H1 (cell line): ENCODE measurements around the gene CCNC. TPM values are rescaled to one million over a fixed set of nuclear protein-coding genes. Genes with fewer than 3 reads are reported as not detected.

ENCODE experiments used
- CTCF ChIA-PET: fragments of 300-600 bp; sonication (Branson Sonifier 250); formaldehyde crosslinking; loops from one replicate; lab custom pipeline; 2021; ENCODE audit not compliant: partially characterized antibody; lab: Charles Lee
- POLR2A ChIA-PET: fragments of 300-600 bp; sonication (Branson Sonifier 250); formaldehyde crosslinking; loops from one replicate; lab custom pipeline; 2021; ENCODE audit warnings: inconsistent platforms; ENCODE audit not compliant: partially characterized antibody; lab: Charles Lee
- DNase-seq, 2 experiments: peaks; one replicate each; pipeline versions ENCODE4 v3.0.0 to v3.0.0-alpha.2; 2010 to 2022; ENCODE audit warnings: low spot score in 2 of 2, low read depth in 1 of 2, mixed read lengths in 1 of 2
- FAIRE-seq: peaks from 2 replicates; lab custom pipeline; 2011; peaks lifted over from hg19 to GRCh38; lab: Jason Lieb, UNC
- H2AFZ ChIP-seq: 2 replicates; pipeline ENCODE4 v1.8.1; 2012; ENCODE audit warnings: low read length, inconsistent platforms
- H2AK5ac ChIP-seq: 2 replicates; pipeline ENCODE4 v1.6.1; 2013; ENCODE audit warnings: low read depth, low read length
- H2BK120ac ChIP-seq: replicated peaks from 2 replicates; pipeline ENCODE3; 2013; ENCODE audit warnings: low read depth, low read length, inconsistent platforms
- H2BK12ac ChIP-seq: 2 replicates; pipeline ENCODE4 v1.6.1; 2013; ENCODE audit warnings: low read depth, low read length
- H2BK15ac ChIP-seq: 2 replicates; pipeline ENCODE4 v1.6.1; 2013; ENCODE audit warnings: low read length
- H2BK20ac ChIP-seq: 2 replicates; pipeline ENCODE4 v1.6.1; 2013; ENCODE audit warnings: low read length
- H2BK5ac ChIP-seq: 2 replicates; pipeline ENCODE4 v1.6.1; 2013; ENCODE audit warnings: low read depth, low read length
- H3K14ac ChIP-seq: 2 replicates; pipeline ENCODE4 v1.6.1; 2013; ENCODE audit warnings: inconsistent platforms; ENCODE audit not compliant: insufficient read length
- H3K18ac ChIP-seq: 2 replicates; pipeline ENCODE4 v1.6.1; 2013; ENCODE audit warnings: low read length; ENCODE audit errors: extremely low read depth
- H3K23ac ChIP-seq: 2 replicates; pipeline ENCODE4 v1.6.1; 2013; ENCODE audit warnings: inconsistent platforms; ENCODE audit not compliant: insufficient read length
- H3K23me2 ChIP-seq: 2 replicates; pipeline ENCODE4 v1.6.1; 2013; ENCODE audit warnings: low read depth, low read length
- H3K27ac ChIP-seq: 2 replicates; pipeline ENCODE4 v1.6.1; 2011; ENCODE audit warnings: low read depth, low read length, inconsistent platforms
- H3K27me3 ChIP-seq, 4 experiments: replicated peaks in 1 of 4; 1 replicate in 1 of 4; 2 replicates in 3 of 4; pipeline versions ENCODE4 v1.6.1 to v1.8.1; 2011 to 2013; ENCODE audit warnings: low read length in 3 of 4, mild to moderate bottlenecking in 3 of 4, inconsistent platforms in 2 of 4, mixed read lengths in 2 of 4, moderate library complexity in 1 of 4; ENCODE audit not compliant: control insufficient read depth in 3 of 4, insufficient read depth in 3 of 4; ENCODE audit errors: extremely low read depth in 1 of 4
- H3K36me3 ChIP-seq, 4 experiments: 2 replicates each; pipeline versions ENCODE4 v1.6.1 to v1.8.1; 2011 to 2013; ENCODE audit warnings: mild to moderate bottlenecking in 4 of 4, low read length in 3 of 4, moderate library complexity in 2 of 4, control low read depth in 1 of 4, inconsistent platforms in 1 of 4; ENCODE audit not compliant: insufficient read depth in 4 of 4, control insufficient read depth in 2 of 4
- H3K4ac ChIP-seq: replicated peaks from 2 replicates; pipeline ENCODE3; 2013; ENCODE audit warnings: low read length, low read depth, mixed read lengths, inconsistent platforms; ENCODE audit not compliant: insufficient read length
- H3K4me1 ChIP-seq, 4 experiments: replicated peaks in 1 of 4; 1 replicate in 1 of 4; 2 replicates in 3 of 4; pipeline versions ENCODE4 v1.6.1 to v1.8.1; 2011 to 2013; ENCODE audit warnings: low read length in 3 of 4, inconsistent platforms in 2 of 4, mixed read lengths in 1 of 4; ENCODE audit not compliant: insufficient read depth in 4 of 4, control insufficient read depth in 3 of 4
- H3K4me2 ChIP-seq, 2 experiments: 2 replicates each; pipeline versions ENCODE4 v1.6.1 to v1.8.1; 2011 to 2013; ENCODE audit warnings: low read depth in 2 of 2, low read length in 2 of 2, control low read depth in 1 of 2, inconsistent platforms in 1 of 2, mild to moderate bottlenecking in 1 of 2; ENCODE audit not compliant: insufficient read depth in 1 of 2
- H3K4me3 ChIP-seq, 4 experiments: fragments of 200-600, 300-600 bp in 1 of 4; sonication (generic), shearing (Covaris generic), sonication (Bioruptor Twin) in 1 of 4; 2 replicates each; pipeline versions ENCODE4 v1.5.1 to v1.8.1; 2011 to 2016; ENCODE audit warnings: low read length in 4 of 4, low read depth in 3 of 4, control low read depth in 2 of 4, inconsistent platforms in 2 of 4, mild to moderate bottlenecking in 2 of 4, mixed read lengths in 1 of 4, moderate library complexity in 1 of 4; ENCODE audit not compliant: insufficient read depth in 2 of 4; ENCODE audit errors: extremely low read depth in 1 of 4
- H3K56ac ChIP-seq: replicated peaks from 2 replicates; pipeline ENCODE3; 2013; ENCODE audit warnings: low read depth, mild to moderate bottlenecking, mixed read lengths, low read length, inconsistent platforms; ENCODE audit not compliant: insufficient read length
- H3K79me1 ChIP-seq: 2 replicates; pipeline ENCODE4 v1.6.1; 2013; ENCODE audit warnings: low read depth, low read length, control low read depth
- H3K79me2 ChIP-seq, 2 experiments: 2 replicates each; pipeline versions ENCODE4 v1.6.1 to v1.8.1; 2012 to 2013; ENCODE audit warnings: low read length in 2 of 2, mild to moderate bottlenecking in 2 of 2, inconsistent platforms in 1 of 2; ENCODE audit not compliant: insufficient read depth in 2 of 2, control insufficient read depth in 1 of 2
- H3K9ac ChIP-seq, 4 experiments: replicated peaks in 1 of 4; 1 replicate in 1 of 4; 2 replicates in 3 of 4; pipeline versions ENCODE4 v1.6.1 to v1.8.1; 2011 to 2013; ENCODE audit warnings: low read depth in 3 of 4, low read length in 3 of 4, control low read depth in 2 of 4, mild to moderate bottlenecking in 2 of 4, moderate library complexity in 2 of 4, inconsistent platforms in 1 of 4; ENCODE audit errors: extremely low read depth in 1 of 4
- H3K9me3 ChIP-seq, 2 experiments: 2 replicates each; pipeline versions ENCODE4 v1.6.1 to v1.8.1; 2012 to 2013; ENCODE audit warnings: mild to moderate bottlenecking in 2 of 2, moderate library complexity in 2 of 2, control low read depth in 1 of 2, inconsistent platforms in 1 of 2, low read depth in 1 of 2, low read length in 1 of 2, mixed read lengths in 1 of 2; ENCODE audit not compliant: insufficient read depth in 2 of 2
- H4K20me1 ChIP-seq, 2 experiments: replicated peaks in 1 of 2; 2 replicates each; pipeline versions ENCODE3 to v1.8.1; 2011 to 2013; ENCODE audit warnings: inconsistent platforms in 2 of 2, low read length in 2 of 2, mild to moderate bottlenecking in 1 of 2; ENCODE audit not compliant: insufficient read depth in 2 of 2, control insufficient read depth in 1 of 2
- H4K5ac ChIP-seq: 2 replicates; pipeline ENCODE4 v1.6.1; 2013; ENCODE audit warnings: low read length, low read depth, mixed read lengths, inconsistent platforms; ENCODE audit not compliant: insufficient read length
- H4K8ac ChIP-seq: 2 replicates; pipeline ENCODE4 v1.8.0; 2013; ENCODE audit warnings: mild to moderate bottlenecking, moderate library complexity, low read length, inconsistent platforms; ENCODE audit not compliant: insufficient read depth; ENCODE audit errors: extremely low read depth
- H4K91ac ChIP-seq: replicated peaks from 2 replicates; pipeline ENCODE3; 2013; ENCODE audit warnings: low read length, mixed read lengths, inconsistent platforms; ENCODE audit not compliant: insufficient read length
- RNF2 ChIP-seq: fragments of 200-900, 300-1000 bp; sonication (generic); IDR thresholded peaks from 2 replicates; pipeline ENCODE4 v1.7.1; 2016; ENCODE audit warnings: borderline replicate concordance, low read depth, mild to moderate bottlenecking, antibody characterized with exemption, low read length; ENCODE audit not compliant: poor library complexity, severe bottlenecking; ENCODE audit errors: missing control alignments
- WGBS, 2 experiments: shearing (Covaris generic) in 1 of 2; methylation state at CpG; one replicate each; pipeline versions ENCODE4 v1.1.6 to v1.1.7; 2013 to 2015; ENCODE audit warnings: low lambda C conversion rate in 2 of 2, mixed read lengths in 2 of 2, inconsistent platforms in 1 of 2, low coverage in 1 of 2, missing lambda C conversion rate in 1 of 2; ENCODE audit not compliant: insufficient replicate concordance in 2 of 2, insufficient coverage in 1 of 2, insufficient read length in 1 of 2; ENCODE audit errors: extremely low coverage in 1 of 2, missing lambda C conversion rate in 1 of 2; 5-methylcytosine and 5-hydroxymethylcytosine counted together
- polyA plus RNA-seq, 7 experiments: library from polyadenylated mRNA; depleted of rRNA in 3 of 7; stranded (reverse) in 5 of 7; unstranded in 2 of 7; fragments of >200 nt in 5 of 7; fragments of 200-250 nt in 2 of 7; gene quantifications; 1 replicate in 5 of 7; 2 replicates in 1 of 7; 4 replicates in 1 of 7; pipeline versions ENCODE4 v1.2.1 to v1.2.3, GENCODE V29; 2011 to 2013; ENCODE audit warnings: missing spikeins in 2 of 7, mixed read lengths in 2 of 7
- total RNA-seq: library from RNA; stranded (reverse); fragmentation: NEBNext Ultra II Directional; extraction: Animal tissue kit (Norgen Biotek cat#: 25700); gene quantifications from 2 replicates; pipeline ENCODE4 v1.2.1, GENCODE V29; 2021

The CCNC gene
- total and polyA plus RNA-seq, 2 of the 8 experiments (the other 6 are each of a cell fraction or from before 2014, with no cell fraction given): 45.4 to 107 TPM

DNA sequence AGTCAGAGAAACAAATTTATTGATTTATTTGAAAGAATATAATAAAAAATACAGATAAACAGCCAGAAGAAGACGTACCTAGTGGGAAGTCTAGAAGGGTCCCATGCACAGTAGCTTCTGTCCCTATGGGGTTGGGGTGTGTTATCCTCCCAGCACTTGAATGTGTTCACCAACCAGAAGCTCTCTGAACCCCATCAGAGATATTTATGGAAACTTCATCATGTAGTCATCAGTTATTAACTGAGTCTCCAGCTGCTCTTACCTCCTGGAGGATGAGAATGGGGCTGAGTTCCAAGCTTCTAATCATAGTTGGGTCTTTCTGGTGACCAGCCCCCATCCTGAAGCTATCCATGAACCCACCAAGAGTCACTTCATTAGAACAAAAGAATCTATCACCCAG is 37.8 kb downstream of the CCNC start:
- H2BK120ac ChIP-seq: no peak overlapping the region
- H3K9me3 ChIP-seq: no peaks in the 10 kb centered on the region
- H2BK12ac ChIP-seq: no peak overlapping the region
- H3K4ac ChIP-seq: no peak overlapping the region
- CTCF ChIA-PET: interaction anchor here (0.6 to 3.1 kb wide), 5 partner anchors 10 to 1090 kb away, joined by 3 to 30 read pairs (median 4); no protein-coding TSS in a partner anchor
- H3K14ac ChIP-seq: no peak overlapping the region
- H3K4me3 ChIP-seq: no peak overlapping the region
- WGBS, 2 experiments: 100% methylated on average over 1 of the region's 1 CpG; no CpG with 5 or more reads in 1 of the 2 experiments
- no peak overlapping the region for H3K18ac ChIP-seq
- no peak overlapping the region for H2AK5ac ChIP-seq
- H4K91ac ChIP-seq: no peak overlapping the region
- H3K4me1 ChIP-seq: no peaks in the 10 kb centered on the region
- H4K5ac ChIP-seq: no peak overlapping the region
- TF ChIP-seq RNF2: no peak
- H2BK20ac ChIP-seq: no peak overlapping the region
- H3K4me2 ChIP-seq: no peak overlapping the region
- no peak overlapping the region for H2BK5ac ChIP-seq
- no peaks in the 10 kb centered on the region for H3K79me1 ChIP-seq
- peaks cover 7 to 63% (median 23%) of the 10 kb centered on the region in 4 experiments for H3K36me3 ChIP-seq
- no peaks in the 10 kb centered on the region for H3K79me2 ChIP-seq
- H3K56ac ChIP-seq: no peak overlapping the region
- H2AFZ ChIP-seq: no peak overlapping the region
- no peak overlapping the region for H3K9ac ChIP-seq
- POLR2A ChIA-PET: interaction anchor here (0.9 to 2.0 kb wide), 8 partner anchors 9 to 107 kb away, joined by 3 to 12 read pairs (median 6); partner anchors contain the start of gene CCNC
- no peaks in the 10 kb centered on the region for H3K23me2 ChIP-seq
- DNase-seq: no peak
- H2BK15ac ChIP-seq: no peak overlapping the region
- no peak overlapping the region for H3K27ac ChIP-seq
- H4K8ac ChIP-seq: no peak overlapping the region
- H4K20me1 ChIP-seq: peaks cover 0 to 3% of the 10 kb centered on the region in 2 experiments
- no peaks in the 10 kb centered on the region for H3K27me3 ChIP-seq
- FAIRE-seq: no peak
- no peak overlapping the region for H3K23ac ChIP-seq
